ENCODE results near the gene ALDH3B1. TPM values are rescaled to one million over a fixed set of nuclear protein-coding genes. Genes with fewer than 3 reads are reported as not detected.

The ALDH3B1 gene
- polyA plus RNA-seq, 1 donor from 2014 or later: not detected

- H3K27ac ChIP-seq (ENCODE audit: low read length): peak within 1 kb of the TSS; percentile 85
- H3K4me2 ChIP-seq (ENCODE audit: low read length): peak within 1 kb of the TSS; percentile 59
- no peaks in the 10 kb centered on the region for H4K20me1 ChIP-seq (ENCODE audit: insufficient read depth)
- H3K9me2 ChIP-seq (ENCODE audit: insufficient read depth, low read length): no peaks in the 10 kb centered on the region
- peak within 1 kb of the TSS; percentile 77 for H3K4me3 ChIP-seq (ENCODE audit: low read length)
- H2AFZ ChIP-seq (ENCODE audit: low read depth, low read length): peak within 1 kb of the TSS; percentile 66
- TF ChIP-seq POLR2AphosphoS5 (IDR thresholded peaks at IDR 0.05): peak; percentile 87
- TF ChIP-seq EZH2 (IDR thresholded peaks at IDR 0.05; ENCODE audit: borderline replicate concordance, insufficient read depth, low read length, poor library complexity, severe bottlenecking): no peak
- TF ChIP-seq REST (IDR thresholded peaks at IDR 0.05; ENCODE audit: borderline replicate concordance): no peak
- TF ChIP-seq RAD21 (conservative IDR thresholded peaks at IDR 0.05): peak; percentile 38
- TF ChIP-seq MXI1 (conservative IDR thresholded peaks at IDR 0.05; ENCODE audit: poor library complexity, severe bottlenecking): peak; percentile 72
- TF ChIP-seq SMC3 (conservative IDR thresholded peaks at IDR 0.05; ENCODE audit: poor library complexity): peak; percentile 29
- peak; percentile 52 for TF ChIP-seq TAF1 (IDR thresholded peaks at IDR 0.05; ENCODE audit: low read depth)
- TF ChIP-seq CTCF (IDR thresholded peaks at IDR 0.05; ENCODE audit: poor library complexity, severe bottlenecking): peak; percentile 28
- no peak for TF ChIP-seq EP300 (conservative IDR thresholded peaks at IDR 0.05; ENCODE audit: poor library complexity, severe bottlenecking)
- peak within 1 kb of the TSS; percentile 84 for H3K9ac ChIP-seq (ENCODE audit: low read length)
- H3K27me3 ChIP-seq (ENCODE audit: insufficient read depth, low read depth, low read length): no peaks in the 10 kb centered on the region
- H3K9me3 ChIP-seq (ENCODE audit: low read length): no peaks in the 10 kb centered on the region
- H3F3A ChIP-seq (ENCODE audit: insufficient read depth, low read length, poor library complexity, severe bottlenecking): no peaks in the 10 kb centered on the region
- no peaks in the 10 kb centered on the region for H3K36me3 ChIP-seq (ENCODE audit: insufficient read depth, low read length)
- H3K79me2 ChIP-seq (replicated peaks; ENCODE audit: insufficient read depth, low read length): peaks cover 12% of the 10 kb centered on the region
These were observed 20.4 kb downstream of the ALDH3B1 start, which contains the start of gene NDUFS8 for GRCh38 chr11:68030318-68031143. TSS of gene NDUFS8 (plus strand) at chr11:68030681. CDS start at chr11:68032152, 1,471 bp downstream.

DNA sequence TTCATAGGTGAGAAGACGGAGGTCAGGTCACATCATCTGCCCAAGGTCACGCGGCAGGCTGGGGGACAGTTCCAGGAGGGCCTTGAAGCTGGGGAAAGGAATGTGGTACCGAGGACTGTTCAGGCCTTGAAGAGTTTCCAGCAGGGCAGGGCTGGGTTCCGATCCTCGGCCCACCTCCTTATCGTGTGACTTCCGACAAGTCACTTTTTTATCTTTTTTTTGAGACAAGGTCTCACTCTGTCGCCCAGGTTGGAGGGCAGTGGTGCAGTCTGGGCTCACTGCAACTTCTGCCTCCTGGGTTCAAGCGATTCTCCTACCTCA, 21.0 kb downstream of the ALDH3B1 start:
- Histone ChIP-seq H2AFZ (ENCODE audit: low read depth, low read length) (peak overlapping the region; percentile 43), H3K36me3 (ENCODE audit: insufficient read depth, low read length) (no peaks in the 10 kb centered on the region)

More for the DNA sequence above, 21.0 kb downstream of the ALDH3B1 start:
- TF ChIP-seq EZH2 (IDR thresholded peaks at IDR 0.05; ENCODE audit: borderline replicate concordance, insufficient read depth, low read length, poor library complexity, severe bottlenecking) (no peak), SMC3 (conservative IDR thresholded peaks at IDR 0.05; ENCODE audit: poor library complexity) (no peak), CTCF (IDR thresholded peaks at IDR 0.05; ENCODE audit: poor library complexity, severe bottlenecking) (no peak), RAD21 (conservative IDR thresholded peaks at IDR 0.05) (no peak), REST (IDR thresholded peaks at IDR 0.05; ENCODE audit: borderline replicate concordance) (no peak), MXI1 (conservative IDR thresholded peaks at IDR 0.05; ENCODE audit: poor library complexity, severe bottlenecking) (no peak), EP300 (conservative IDR thresholded peaks at IDR 0.05; ENCODE audit: poor library complexity, severe bottlenecking) (no peak), POLR2AphosphoS5 (IDR thresholded peaks at IDR 0.05) (no peak), TAF1 (IDR thresholded peaks at IDR 0.05; ENCODE audit: low read depth) (no peak)
- Histone ChIP-seq H4K20me1 (ENCODE audit: insufficient read depth) (no peaks in the 10 kb centered on the region), H3K4me2 (ENCODE audit: low read length) (peak overlapping the region; percentile 57), H3K9me3 (ENCODE audit: low read length) (no peaks in the 10 kb centered on the region), H3K27me3 (ENCODE audit: insufficient read depth, low read depth, low read length) (no peaks in the 10 kb centered on the region), H3K79me2 (replicated peaks; ENCODE audit: insufficient read depth, low read length) (peaks cover 12% of the 10 kb centered on the region), H3K27ac (ENCODE audit: low read length) (peak overlapping the region; percentile 85), H3K9ac (ENCODE audit: low read length) (peak overlapping the region; percentile 84), H3F3A (ENCODE audit: insufficient read depth, low read length, poor library complexity, severe bottlenecking) (no peaks in the 10 kb centered on the region), H3K4me3 (ENCODE audit: low read length) (peak overlapping the region; percentile 77), H3K9me2 (ENCODE audit: insufficient read depth, low read length) (no peaks in the 10 kb centered on the region)
